ENCODE measurements around the gene SNRPA1.
"Not testable (repeated sequence)": the region's sequence is repeated elsewhere in the genome, so short reads cannot be mapped to it uniquely, and the experiment has no call there.

Gene SNRPA1

DNA sequence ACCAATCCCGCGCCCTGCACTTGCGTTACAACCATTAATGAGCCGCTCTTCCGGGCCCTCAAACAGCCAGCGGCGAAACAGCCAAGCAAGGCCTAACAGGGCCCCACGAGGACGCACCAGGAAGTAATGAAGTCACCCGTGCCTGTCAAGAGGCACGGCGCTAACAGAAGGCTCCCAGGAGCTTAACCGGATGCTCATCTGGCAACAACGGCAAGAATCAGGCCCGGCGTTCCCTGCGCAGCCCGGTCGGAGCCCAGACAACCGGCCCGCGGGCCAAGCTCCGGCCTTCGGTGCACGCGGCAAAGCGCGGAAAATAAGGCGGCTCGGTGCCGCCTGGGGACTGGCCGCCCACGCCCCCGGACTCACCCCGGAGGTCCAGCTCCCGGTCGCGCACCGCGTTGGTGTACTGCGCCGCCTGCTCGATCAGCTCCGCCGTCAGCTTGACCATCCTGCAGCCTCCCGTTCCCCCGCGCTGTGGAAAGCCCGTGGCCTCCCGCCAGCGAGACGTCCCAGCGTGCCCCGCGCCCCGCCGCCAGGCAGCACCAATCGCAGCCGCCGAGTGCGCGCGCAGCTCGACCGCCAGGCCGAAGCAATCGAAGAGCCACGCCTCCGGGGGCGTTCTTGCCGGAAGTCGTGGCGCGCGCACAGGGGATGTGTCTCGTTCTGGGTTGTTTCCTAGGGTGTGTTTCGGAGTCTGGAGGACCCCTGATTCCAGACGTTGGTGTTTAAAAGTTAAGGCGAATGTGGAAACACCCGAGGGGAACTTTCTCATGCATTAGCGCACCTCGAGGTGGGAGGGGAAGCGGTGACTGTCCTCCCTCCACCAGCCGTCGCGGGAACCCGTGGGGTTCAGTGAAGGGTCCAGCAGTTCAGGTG is at the start of gene SNRPA1:
Gene SNRPA1, minus strand, starts transcription at position 518 of the 876 bp plus-strand sequence. Its CDS starts 70 bp downstream, at position 448.
- in situ Hi-C loops (cut with MboI; ENCODE audit: low sequenced_read_pairs) = no loop called here

DNA sequence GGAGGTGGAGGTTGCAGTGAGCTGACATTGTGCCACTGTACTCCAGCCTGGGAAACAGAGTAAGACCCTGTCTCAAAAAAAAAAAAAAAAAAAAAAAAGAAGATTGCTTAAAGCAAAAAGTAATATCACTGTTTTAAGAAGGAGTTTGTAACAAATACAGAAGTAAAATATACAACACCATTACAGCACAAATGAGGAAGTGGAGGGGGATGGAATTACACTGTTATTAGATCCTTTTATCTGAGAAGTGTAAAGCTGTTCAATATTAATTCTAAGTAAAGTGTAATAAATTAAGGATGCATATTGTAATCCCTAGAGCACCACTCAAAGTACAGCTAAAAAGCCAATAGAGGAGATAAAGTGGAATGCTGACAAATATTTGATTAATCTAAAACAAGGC is 47.0 kb upstream of the SNRPA1 start:
- in situ Hi-C loops (cut with MboI; ENCODE audit: low sequenced_read_pairs) = no loop called here

DNA sequence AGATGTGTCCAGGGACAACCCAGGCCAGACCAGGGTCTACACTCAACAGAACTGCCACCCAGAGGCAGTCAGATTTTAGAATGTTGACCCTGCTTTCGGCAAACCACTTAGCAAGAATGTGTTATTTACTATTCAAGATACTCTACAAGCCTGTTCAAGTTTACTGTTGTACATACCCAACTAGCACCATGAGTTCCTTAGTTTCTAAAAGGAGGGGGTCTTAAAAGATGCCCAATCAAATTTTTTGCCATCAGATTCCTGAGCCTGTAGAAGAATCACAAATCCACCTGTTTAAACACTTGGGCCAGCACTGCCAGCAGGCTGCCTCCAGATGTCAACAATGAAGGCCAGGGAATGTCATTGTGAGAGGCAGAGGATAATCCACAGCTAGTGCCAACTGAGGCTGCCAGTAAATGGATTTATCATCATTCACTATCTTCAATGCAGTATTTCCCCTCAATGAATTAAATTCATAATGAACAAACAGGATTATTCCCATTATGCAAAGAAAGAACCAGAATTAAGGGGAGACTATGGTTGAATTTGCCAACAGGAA is 43.5 kb upstream of the SNRPA1 start:
- in situ Hi-C loops (cut with MboI; ENCODE audit: low sequenced_read_pairs) = no loop called here

DNA sequence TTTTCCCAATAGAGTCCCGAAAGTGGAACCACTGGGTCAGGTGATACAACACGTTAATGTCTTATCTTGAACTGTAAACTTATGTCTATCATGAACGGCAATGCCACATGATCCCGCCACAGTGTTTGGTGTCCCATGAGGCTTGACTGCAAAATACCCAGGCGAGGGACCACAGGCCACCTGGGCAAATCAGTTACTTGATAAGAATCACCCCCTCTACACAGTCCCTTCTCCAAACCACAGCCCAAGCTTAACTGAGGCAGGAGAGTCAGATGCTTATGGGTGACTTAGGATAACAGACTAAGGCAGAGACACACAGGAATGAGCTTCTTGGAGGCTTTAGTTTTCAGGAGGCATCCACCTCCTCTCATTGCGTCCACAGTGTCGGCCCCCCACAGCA is 42.9 kb upstream of the SNRPA1 start:
- in situ Hi-C loops (cut with MboI; ENCODE audit: low sequenced_read_pairs) = no loop called here

DNA sequence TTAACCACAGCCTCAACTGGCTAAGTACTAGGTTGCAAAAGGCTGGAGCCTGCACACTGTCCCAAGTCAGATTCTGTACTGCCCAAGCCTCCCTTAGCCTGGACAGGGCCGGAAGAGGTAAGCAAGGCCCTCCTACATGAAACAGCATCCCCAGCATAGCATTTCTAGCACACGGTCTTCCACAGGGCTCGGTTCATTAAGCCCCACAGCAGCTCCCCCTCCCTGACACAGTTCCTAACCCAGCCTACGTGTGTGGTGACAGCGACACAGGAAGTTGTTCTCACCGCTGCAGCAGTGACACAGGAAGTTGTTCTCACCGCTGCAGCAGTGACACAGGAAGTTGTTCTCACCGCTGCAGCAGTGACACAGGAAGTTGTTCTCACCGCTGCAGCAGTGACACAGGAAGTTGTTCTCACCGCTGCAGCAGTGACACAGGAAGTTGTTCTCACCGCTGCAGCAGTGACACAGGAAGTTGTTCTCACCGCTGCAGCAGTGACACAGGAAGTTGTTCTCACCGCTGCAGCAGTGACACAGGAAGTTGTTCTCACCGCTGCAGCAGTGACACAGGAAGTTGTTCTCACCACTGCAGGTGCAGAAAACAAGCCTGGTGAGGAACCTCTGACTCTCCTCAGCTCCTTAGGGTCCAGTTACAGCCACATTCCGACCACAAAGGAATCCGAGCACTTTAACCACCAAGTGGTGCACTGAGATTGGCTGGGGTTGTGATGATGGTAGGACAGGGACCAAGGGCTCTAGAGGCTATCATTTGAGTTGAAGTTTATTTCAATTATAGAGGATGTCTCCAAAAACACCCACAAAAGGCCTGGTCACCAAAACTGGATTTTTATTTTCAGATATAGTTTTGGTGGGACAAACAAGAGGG is 39.1 kb upstream of the SNRPA1 start:
- in situ Hi-C loops (cut with MboI; ENCODE audit: low sequenced_read_pairs) = not testable (repeated sequence)

DNA sequence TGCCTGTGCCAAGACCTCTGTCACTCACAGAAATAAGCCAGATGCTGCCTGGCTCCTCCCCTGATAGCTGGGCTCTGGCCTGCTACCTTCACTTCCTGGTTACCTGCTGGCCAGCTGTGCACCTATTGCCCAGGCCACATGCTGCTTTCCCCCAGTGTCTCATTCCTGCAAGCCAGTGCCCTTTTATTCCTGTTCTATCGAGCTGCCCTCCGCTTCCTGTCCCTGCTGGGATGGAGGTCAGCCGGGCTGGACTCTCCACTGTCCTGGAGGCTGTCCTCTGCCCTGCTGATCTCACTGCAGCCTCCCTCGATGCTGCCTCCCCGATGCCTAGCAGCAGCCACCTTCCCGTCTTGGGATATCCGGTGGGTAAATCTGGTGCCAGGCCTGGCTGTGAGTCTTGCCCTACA is 37.0 kb upstream of the SNRPA1 start:
- in situ Hi-C loops (cut with MboI; ENCODE audit: low sequenced_read_pairs) = no loop called here

DNA sequence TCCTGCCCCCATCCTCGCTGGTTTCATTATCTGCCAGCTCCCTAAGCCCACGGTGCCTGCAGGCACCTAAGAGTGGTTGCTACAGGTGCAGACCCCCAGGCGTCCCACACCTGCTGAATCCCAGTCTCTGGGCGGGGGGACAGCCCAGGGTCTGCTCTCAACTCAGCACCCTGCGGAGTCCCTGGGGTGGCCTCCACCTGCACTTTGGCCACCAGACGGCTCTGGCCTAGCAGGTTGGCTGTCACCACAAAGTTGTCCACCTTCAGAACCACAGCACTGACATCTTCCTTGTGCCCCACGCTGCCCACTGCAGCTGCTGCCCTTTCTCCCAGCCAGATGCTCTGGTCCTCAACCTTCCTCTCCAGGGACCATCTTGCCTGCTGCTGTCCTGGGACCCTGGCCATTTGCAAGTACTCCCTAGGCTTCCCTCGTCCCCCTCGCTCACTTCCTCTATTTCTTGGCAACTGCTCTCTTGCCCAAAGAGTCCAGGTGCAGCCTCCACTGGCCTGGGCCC is 34.9 kb upstream of the SNRPA1 start:
- in situ Hi-C loops (cut with MboI; ENCODE audit: low sequenced_read_pairs) = no loop called here

DNA sequence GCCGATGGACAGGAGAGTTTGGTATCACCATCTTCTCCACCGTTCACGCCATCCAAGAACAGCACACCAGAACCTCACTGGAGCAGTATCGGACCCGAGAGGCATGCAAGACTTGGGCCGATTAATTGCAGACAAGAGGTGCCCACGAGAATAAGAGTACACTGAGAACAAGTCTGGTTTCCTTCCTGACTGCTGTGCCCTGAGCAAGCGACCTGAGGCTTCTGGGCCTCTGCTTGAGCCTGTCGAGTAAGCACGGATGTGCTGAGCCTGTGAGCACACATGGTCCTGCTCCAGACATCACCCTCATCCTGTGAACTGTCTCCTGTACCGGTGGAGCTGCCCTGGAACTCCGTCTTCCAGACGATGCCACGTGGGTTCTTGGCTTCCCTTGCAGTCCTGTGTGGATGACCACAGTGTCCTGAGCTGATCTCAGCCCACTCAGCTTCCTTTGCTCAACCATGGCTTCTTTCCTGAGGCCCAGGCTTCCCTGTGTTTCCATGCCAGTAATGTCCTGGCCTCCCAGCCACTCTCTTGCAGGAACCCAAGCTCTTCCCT is 34.3 kb upstream of the SNRPA1 start:
- in situ Hi-C loops (cut with MboI; ENCODE audit: low sequenced_read_pairs) = no loop called here

DNA sequence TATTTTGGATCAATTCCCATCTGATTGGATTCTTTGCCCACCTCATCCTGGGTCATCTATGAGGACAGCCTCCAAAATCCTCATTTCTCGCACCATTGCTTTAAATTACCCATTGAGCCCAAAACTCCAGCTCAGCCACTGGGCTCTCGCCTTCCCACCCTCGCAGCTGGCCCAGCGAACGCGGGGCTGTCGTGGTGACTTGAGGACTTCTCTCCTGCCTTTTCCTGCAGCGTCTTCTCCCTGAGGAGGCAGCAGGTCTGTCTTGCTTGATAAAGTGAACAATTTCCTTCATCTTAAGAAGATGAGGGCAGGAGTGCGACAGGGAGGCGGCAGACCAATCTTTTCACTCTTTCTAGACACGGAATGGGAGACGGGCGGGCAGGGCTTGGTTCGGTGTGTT is 33.0 kb upstream of the SNRPA1 start:
- in situ Hi-C loops (cut with MboI; ENCODE audit: low sequenced_read_pairs) = no loop called here

DNA sequence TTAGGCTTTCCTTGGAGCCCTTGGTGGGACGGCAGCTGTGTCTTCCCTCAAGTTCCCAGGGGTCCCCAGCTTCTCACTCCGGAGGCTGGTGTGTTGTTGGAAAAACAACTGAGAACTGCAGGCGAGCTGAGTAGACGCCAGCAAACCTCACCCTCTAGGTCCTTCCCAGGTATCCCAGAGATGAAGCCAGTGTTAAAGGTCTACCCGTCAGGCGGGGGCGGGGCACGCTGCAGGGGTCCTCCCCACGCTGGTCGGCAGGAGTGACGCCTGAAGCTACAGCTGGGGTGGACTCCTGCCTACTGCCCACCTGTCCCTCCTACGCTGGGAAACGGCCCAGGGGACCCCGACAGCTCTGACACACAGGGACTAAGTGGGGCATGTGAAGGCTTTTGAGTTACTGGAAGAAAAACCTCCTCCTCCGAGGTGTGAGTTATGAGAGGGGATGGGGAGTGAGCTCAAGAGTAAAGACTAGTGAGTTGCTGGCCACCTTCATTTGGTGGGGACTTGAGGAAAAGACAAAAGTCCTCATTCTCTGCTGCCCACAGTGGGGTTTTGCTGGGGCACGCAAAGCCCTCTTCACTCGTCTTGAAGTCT is 32.2 kb upstream of the SNRPA1 start:
- in situ Hi-C loops (cut with MboI; ENCODE audit: low sequenced_read_pairs) = no loop called here

DNA sequence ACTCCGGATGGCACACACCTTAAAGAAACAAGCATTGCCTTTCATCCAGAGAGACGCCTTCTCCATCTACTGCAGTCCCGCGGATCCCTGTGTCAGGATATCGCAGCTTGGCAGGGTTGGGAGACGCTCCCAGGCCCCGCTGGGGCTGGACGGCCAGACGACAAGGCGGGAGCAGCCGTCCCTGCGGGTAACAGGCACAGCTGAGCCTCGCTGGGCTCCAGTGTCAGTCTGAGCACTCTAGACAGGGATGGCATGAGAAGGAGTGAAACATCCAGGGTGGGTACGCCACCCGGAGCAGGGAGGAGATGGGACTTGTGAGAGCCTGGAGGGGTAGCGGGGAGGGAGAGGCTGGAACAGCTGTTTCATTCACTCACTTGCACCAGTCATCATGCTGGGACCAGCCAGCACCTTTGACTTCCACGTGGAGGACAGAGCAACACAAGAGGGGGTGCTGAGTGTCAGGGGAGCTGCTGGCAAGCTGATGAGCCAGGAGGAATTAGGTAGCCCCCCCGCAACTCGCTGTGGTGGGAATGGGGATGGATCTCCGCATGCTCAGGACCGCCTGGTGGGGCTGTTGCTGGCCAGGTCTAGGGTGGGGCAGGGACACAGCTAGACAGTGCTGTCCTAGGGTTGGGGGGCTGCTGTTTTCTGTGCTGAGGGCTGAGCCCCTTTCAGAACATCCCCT is 31.6 kb upstream of the SNRPA1 start:
- in situ Hi-C loops (cut with MboI; ENCODE audit: low sequenced_read_pairs) = no loop called here

DNA sequence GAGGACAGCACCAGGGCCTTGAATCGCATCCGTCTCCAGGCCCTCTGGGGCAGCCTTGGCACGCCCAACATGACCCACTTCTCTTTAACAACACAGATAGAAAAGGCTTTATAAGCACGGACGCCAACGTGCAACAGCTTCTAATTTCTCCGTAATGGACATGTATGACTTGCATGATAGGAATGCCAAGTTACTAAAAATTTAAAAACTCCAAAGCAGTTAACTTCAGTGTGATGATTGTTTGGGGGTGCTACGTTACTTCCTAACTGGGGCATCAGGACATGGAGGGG is 30.9 kb upstream of the SNRPA1 start:
- in situ Hi-C loops (cut with MboI; ENCODE audit: low sequenced_read_pairs) = no loop called here

DNA sequence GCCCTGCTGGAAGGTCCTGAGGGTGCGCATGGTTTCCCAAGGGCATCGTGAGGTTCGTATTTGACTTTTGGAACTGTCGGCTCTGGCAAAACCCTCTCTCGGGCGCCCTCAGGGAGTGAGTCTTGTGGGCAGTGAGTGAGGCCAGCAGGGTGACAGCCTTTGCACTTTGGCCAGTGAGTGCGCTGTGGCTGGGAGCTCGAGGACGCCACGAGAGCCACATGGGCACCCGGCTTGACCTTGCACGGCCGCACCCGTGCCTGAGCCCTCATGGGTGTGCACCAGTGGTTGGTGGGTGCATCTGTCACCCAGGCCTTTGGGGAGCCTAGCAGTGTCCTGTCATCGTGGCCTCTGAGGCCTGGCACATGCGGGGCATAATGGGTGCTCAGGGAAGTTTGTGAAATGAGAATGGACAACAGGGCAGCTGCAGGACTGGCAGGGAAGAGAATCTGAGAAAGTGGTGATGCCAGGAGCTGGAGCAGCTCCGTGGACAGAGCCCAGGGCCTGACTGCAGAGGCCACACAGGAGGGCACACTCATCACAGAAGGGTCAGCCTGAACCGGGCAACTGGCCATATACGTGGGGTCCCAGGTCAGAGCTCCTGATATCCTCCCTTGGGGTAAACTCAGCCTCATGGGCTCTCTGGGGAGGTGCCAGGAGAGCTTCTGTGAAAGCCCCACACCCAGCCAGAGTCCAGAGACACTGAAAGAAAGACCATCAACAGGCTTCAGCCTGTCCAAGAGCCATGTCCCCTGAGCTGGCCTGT is 30.4 kb upstream of the SNRPA1 start:
- in situ Hi-C loops (cut with MboI; ENCODE audit: low sequenced_read_pairs) = no loop called here

DNA sequence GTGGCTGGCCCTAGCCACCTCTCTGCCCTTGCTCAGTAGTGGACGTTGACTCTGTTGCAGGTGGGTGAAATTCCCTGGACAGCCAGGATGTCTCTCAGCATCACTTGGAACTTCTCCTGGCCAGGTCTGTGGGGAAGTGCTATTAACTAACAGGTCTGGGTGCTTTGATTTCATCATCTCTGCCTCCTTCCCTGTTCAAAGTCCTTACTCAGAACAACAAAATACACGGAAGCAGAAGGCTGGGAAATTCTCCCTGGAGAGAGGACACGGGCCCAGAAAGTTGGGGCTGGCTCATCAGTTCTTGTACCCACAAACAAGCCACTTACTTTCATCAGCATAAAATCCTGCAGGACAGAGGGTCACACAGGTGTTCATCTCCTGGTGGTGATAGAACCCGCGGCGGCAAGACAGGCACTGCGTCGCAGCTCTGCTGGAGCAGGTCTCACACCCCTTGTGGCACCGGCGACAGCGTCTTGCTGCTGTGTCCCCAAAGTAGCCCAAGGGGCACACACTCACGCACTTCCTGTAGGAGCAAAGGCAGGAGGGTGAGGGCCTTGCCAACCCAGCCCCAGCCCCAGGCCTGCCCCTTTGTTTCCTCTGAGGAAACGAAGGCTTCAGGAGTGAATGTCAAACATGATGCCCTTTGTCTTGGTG is 29.6 kb upstream of the SNRPA1 start:
- in situ Hi-C loops (cut with MboI; ENCODE audit: low sequenced_read_pairs) = no loop called here

DNA sequence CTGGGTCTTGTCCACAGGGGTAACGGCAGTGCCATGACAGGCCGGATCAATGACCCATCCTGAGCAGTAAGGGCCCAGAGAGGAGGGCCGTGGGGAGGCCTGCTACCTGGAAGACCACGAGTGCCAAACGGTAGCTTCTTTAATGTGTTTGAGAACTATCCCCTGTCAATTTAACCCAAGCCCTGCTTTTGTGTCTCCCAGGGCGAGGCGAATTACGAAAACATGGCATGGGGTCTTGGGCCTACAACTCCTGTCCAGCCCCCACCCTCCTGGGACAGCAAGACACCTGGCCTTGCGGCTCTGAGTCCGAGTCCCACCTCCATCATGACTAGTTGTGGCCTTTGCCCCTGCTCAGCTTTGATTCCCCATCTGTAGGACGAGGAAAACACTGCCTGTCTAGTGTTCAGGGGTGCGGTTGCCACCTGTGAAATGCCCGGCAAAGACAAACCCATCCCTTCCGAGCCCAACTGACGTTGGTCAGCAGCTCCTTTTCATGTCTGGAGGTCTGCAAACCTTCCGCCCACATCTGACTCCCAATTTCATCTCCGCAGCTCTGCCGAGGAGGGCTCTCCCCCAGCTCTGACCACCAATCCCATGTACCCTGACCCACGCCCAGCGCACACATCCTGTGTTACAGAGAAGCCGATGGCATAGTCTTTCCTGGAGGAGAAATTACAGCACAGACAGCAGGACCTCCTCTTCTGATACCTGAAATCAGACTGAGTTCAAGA is 28.9 kb upstream of the SNRPA1 start:
- in situ Hi-C loops (cut with MboI; ENCODE audit: low sequenced_read_pairs) = no loop called here

DNA sequence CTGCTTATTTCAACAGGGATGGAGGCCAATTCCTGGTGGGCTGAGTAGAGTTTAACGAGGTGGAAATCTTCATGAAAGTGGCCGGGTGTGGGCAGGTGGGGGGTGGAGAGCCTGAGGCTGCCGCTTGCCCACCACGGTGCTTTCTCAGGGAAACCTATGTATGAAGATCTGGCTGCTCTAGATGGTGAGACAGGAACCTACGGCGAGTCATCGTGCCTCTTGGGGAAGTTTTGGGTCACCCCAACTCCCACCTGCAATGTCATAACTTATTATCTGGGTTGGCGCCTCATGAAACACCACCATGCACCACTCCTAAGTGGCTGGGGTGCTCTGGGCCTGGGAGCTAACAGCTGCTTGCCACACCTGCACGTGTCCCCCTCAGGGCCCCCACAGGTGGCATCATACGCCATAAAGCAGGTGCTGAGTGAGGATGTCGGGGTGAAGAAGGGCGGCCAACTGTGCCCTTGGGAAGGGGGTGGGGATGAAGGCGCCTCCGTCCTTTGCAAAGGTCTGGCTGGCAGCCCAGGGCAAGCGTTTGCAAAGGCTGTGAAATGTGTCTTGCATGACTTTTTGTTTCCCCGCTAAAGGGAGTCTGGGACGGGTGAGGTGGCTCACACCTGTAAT is 27.9 kb upstream of the SNRPA1 start:
- in situ Hi-C loops (cut with MboI; ENCODE audit: low sequenced_read_pairs) = no loop called here

DNA sequence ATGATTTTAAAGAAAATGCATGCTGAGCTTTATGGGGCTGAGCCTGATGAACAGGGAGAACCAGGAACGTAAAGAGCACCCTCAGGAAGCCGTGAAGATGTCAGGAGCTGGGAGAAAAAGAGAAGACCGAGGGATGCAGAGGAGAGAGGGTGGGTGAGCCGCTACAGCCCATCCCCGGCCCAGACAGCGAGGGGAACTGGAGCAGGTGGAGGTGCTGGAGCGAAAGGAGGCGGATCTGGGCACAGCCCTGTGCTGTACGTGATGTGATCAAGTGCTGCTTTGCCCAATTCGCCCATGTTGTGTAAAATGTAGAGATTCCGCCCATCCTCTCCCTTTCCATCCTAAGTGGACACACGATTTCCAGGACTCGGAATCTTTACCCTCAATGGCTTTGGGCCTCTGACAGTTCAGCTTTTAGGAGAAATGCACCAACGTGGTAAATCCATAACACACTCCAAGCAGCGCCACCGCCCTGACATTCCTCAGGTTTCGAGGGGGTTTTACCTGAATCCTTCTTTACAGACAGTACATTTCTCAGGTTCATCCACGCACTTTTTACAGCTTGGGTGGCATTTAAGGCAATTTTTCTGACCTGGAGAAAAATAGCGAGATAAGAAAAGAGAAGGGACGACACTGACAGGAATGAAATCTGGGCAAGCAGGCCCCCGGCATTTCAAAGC is 27.1 kb upstream of the SNRPA1 start:
- in situ Hi-C loops (cut with MboI; ENCODE audit: low sequenced_read_pairs) = no loop called here
